ENCODE results near the gene KIF3A. TPM values are rescaled to one million over a fixed set of nuclear protein-coding genes. Genes with fewer than 3 reads are reported as not detected.

The KIF3A gene
- total RNA-seq, 1 donor = 12.7 TPM

- no peak overlapping the region for H3K4me3 ChIP-seq (ENCODE audit: insufficient read depth, low read length)
- no peaks in the 10 kb centered on the region for H3K79me2 ChIP-seq (ENCODE audit: insufficient read depth, low read length)
- no peak overlapping the region for H3K4me2 ChIP-seq (ENCODE audit: insufficient read depth, low read length)
- no peaks in the 10 kb centered on the region for H3K9me3 ChIP-seq (ENCODE audit: low read depth, low read length)
- no peaks in the 10 kb centered on the region for H3K36me3 ChIP-seq (ENCODE audit: insufficient read depth, low read length)
- no peaks in the 10 kb centered on the region for H4K20me1 ChIP-seq (ENCODE audit: insufficient read depth, low read length)
- peaks cover 11% of the 10 kb centered on the region for H3K4me1 ChIP-seq (ENCODE audit: insufficient read depth, low read length)
- no peak for TF ChIP-seq CTCF (IDR thresholded peaks at IDR 0.05; ENCODE audit: extremely low read depth, low read depth, low read length)
- H2AFZ ChIP-seq (ENCODE audit: low read length) = no peak overlapping the region
- DNase-seq (ENCODE audit: insufficient read length, low spot score, missing footprints) = no peak
- no peak overlapping the region for H3K27ac ChIP-seq (ENCODE audit: low read depth, low read length)
- no peaks in the 10 kb centered on the region for H3K27me3 ChIP-seq (ENCODE audit: insufficient read depth, low read length)
Observed at GRCh38 chr5:132684491-132684890, 52.9 kb downstream of the KIF3A start.

GRCh38 chr5:132681983-132682382 is 55.4 kb downstream of the KIF3A start:
- H2AFZ ChIP-seq (ENCODE audit: low read length) = no peak overlapping the region
- no peaks in the 10 kb centered on the region for H3K27me3 ChIP-seq (ENCODE audit: insufficient read depth, low read length)
- no peaks in the 10 kb centered on the region for H3K79me2 ChIP-seq (ENCODE audit: insufficient read depth, low read length)
- no peak overlapping the region for H3K27ac ChIP-seq (ENCODE audit: low read depth, low read length)
- no peak for TF ChIP-seq CTCF (IDR thresholded peaks at IDR 0.05; ENCODE audit: extremely low read depth, low read depth, low read length)
- DNase-seq (ENCODE audit: insufficient read length, low spot score, missing footprints) = no peak
- no peak overlapping the region for H3K4me3 ChIP-seq (ENCODE audit: insufficient read depth, low read length)
- H3K4me2 ChIP-seq (ENCODE audit: insufficient read depth, low read length) = no peak overlapping the region
- H4K20me1 ChIP-seq (ENCODE audit: insufficient read depth, low read length) = no peaks in the 10 kb centered on the region
- H3K36me3 ChIP-seq (ENCODE audit: insufficient read depth, low read length) = no peaks in the 10 kb centered on the region
- H3K9me3 ChIP-seq (ENCODE audit: low read depth, low read length) = no peaks in the 10 kb centered on the region
- peaks cover 20% of the 10 kb centered on the region for H3K4me1 ChIP-seq (ENCODE audit: insufficient read depth, low read length)

- Histone ChIP-seq H4K20me1 (ENCODE audit: insufficient read depth, low read length) (no peaks in the 10 kb centered on the region), H2AFZ (ENCODE audit: low read length) (no peak overlapping the region), H3K27ac (ENCODE audit: low read depth, low read length) (no peak overlapping the region), H3K36me3 (ENCODE audit: insufficient read depth, low read length) (no peaks in the 10 kb centered on the region), H3K4me1 (ENCODE audit: insufficient read depth, low read length) (peaks cover 25% of the 10 kb centered on the region), H3K27me3 (ENCODE audit: insufficient read depth, low read length) (no peaks in the 10 kb centered on the region), H3K4me2 (ENCODE audit: insufficient read depth, low read length) (no peak overlapping the region), H3K79me2 (ENCODE audit: insufficient read depth, low read length) (no peaks in the 10 kb centered on the region), H3K9me3 (ENCODE audit: low read depth, low read length) (no peaks in the 10 kb centered on the region), H3K4me3 (ENCODE audit: insufficient read depth, low read length) (no peak overlapping the region)
- DNase-seq (ENCODE audit: insufficient read length, low spot score, missing footprints) = no peak
- no peak for TF ChIP-seq CTCF (IDR thresholded peaks at IDR 0.05; ENCODE audit: extremely low read depth, low read depth, low read length)
Observed at GRCh38 chr5:132681476-132681831, 55.9 kb downstream of the KIF3A start.

GRCh38 chr5:132680780-132681475 is 56.4 kb downstream of the KIF3A start:
- no peaks in the 10 kb centered on the region for H3K79me2 ChIP-seq (ENCODE audit: insufficient read depth, low read length)
- H3K27me3 ChIP-seq (ENCODE audit: insufficient read depth, low read length) = no peaks in the 10 kb centered on the region
- no peak overlapping the region for H3K27ac ChIP-seq (ENCODE audit: low read depth, low read length)
- H3K4me3 ChIP-seq (ENCODE audit: insufficient read depth, low read length) = no peak overlapping the region
- DNase-seq (ENCODE audit: insufficient read length, low spot score, missing footprints) = no peak
- TF ChIP-seq CTCF (IDR thresholded peaks at IDR 0.05; ENCODE audit: extremely low read depth, low read depth, low read length) = no peak
- H3K36me3 ChIP-seq (ENCODE audit: insufficient read depth, low read length) = no peaks in the 10 kb centered on the region
- no peak overlapping the region for H3K4me2 ChIP-seq (ENCODE audit: insufficient read depth, low read length)
- H2AFZ ChIP-seq (ENCODE audit: low read length) = no peak overlapping the region
- no peaks in the 10 kb centered on the region for H4K20me1 ChIP-seq (ENCODE audit: insufficient read depth, low read length)
- H3K9me3 ChIP-seq (ENCODE audit: low read depth, low read length) = no peaks in the 10 kb centered on the region
- peaks cover 25% of the 10 kb centered on the region for H3K4me1 ChIP-seq (ENCODE audit: insufficient read depth, low read length)

All from osteoblast (primary cell).